Measurements from ENCODE around the gene NDE1. TPM values are rescaled to one million over a fixed set of nuclear protein-coding genes. Genes with fewer than 3 reads are reported as not detected.

NDE1 gene
- polyA plus RNA-seq, 1 donor (not counting 4 experiments of a cell fraction or from before 2014, with no cell fraction given), result 37.8 TPM

DNA sequence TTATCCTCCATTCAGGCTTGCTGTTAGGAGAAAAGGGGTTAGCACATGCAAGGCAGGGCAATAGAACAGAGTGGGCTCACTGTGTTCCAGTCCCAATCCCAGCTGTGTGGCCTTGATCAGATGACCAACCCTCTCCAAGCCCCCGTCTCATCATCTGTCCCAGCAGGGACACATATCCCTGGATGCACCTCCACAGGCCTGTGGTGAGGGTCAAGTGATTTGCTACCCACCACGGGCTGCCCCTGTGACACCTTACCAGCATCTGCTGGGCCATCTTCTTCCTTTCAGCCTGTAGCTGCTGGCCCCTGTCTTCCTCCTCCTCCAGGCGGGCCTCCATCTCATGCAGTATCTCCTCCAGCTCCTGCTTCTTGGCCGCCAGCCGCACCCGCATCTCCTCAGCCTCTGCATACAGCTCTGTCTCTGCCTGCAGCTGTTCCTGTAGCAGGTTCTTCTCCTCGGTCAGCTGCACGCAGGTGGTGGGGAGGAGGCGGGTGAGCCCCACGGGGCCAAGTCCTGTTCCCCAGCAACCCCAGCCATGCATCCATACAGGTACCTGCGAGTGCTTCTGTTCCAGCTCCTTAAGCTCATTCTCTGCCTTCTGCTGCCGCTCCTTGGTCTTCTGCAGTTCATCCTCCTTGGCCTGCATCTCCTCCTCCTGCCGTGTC is 91.3 kb downstream of the NDE1 start:
- H3K4me2 ChIP-seq (ENCODE audit: control insufficient read depth, extremely low read depth, insufficient read depth, low read depth, low read length), result no peak overlapping the region
- DNase-seq (ENCODE audit: low read depth, low spot score), result no peak
- no peaks in the 10 kb centered on the region for H3K9me1 ChIP-seq (ENCODE audit: control insufficient read depth, extremely low read depth, insufficient read depth, low read length)
- H3K79me2 ChIP-seq (ENCODE audit: control insufficient read depth, insufficient read depth, low read length), result no peaks in the 10 kb centered on the region
- dilution Hi-C loops (cut with MboI; ENCODE audit: extremely low pct_ligation_motif_present, low sequenced_read_pairs), result no loop called here
- TF ChIP-seq EZH2 (IDR thresholded peaks at IDR 0.05; ENCODE audit: low read length) (no peak), CTCF (optimal IDR thresholded peaks at IDR 0.05 in 1 of 3, IDR thresholded peaks at IDR 0.05 in 1 of 3, conservative IDR thresholded peaks at IDR 0.05 in 1 of 3; ENCODE audit: extremely low read depth in 1 of 3, insufficient read depth in 2 of 3, low read length in 3 of 3) (no peak)
- H3K4me1 ChIP-seq (ENCODE audit: control insufficient read depth, extremely low read depth, insufficient read depth, low read length), result no peaks in the 10 kb centered on the region
- no peaks in the 10 kb centered on the region for H3K36me3 ChIP-seq (ENCODE audit: control insufficient read depth in 2 of 2, extremely low read depth in 1 of 2, insufficient read depth in 2 of 2, low read length in 2 of 2)
- H3K9ac ChIP-seq (ENCODE audit: control insufficient read depth, extremely low read depth, insufficient read depth, low read length), result no peak overlapping the region
- no peak for FAIRE-seq
- H3K27ac ChIP-seq (ENCODE audit: control insufficient read depth, insufficient read depth, low read length), result no peak overlapping the region
- no peaks in the 10 kb centered on the region for H4K20me1 ChIP-seq (ENCODE audit: control insufficient read depth, extremely low read depth, insufficient read depth, low read length)
- no peak overlapping the region for H3K4me3 ChIP-seq (ENCODE audit: control insufficient read depth in 2 of 3, extremely low read depth in 1 of 3, insufficient read depth in 2 of 3, low read depth in 1 of 3, low read length in 3 of 3)
- peaks cover 3% of the 10 kb centered on the region for H3K27me3 ChIP-seq (ENCODE audit: control insufficient read depth, extremely low read depth, insufficient read depth, low read length)
- H3K9me3 ChIP-seq (ENCODE audit: control insufficient read depth, low read depth, low read length), result no peaks in the 10 kb centered on the region
- H2AFZ ChIP-seq (ENCODE audit: control insufficient read depth, low read length), result no peak overlapping the region

GRCh38 chr16:15742716-15743115 is 92.7 kb downstream of the NDE1 start:
- no peak overlapping the region for H3K4me3 ChIP-seq (ENCODE audit: control insufficient read depth in 2 of 3, extremely low read depth in 1 of 3, insufficient read depth in 2 of 3, low read depth in 1 of 3, low read length in 3 of 3)
- no peak for DNase-seq (ENCODE audit: low read depth, low spot score)
- H3K4me1 ChIP-seq (ENCODE audit: control insufficient read depth, extremely low read depth, insufficient read depth, low read length), result no peaks in the 10 kb centered on the region
- H3K9me3 ChIP-seq (ENCODE audit: control insufficient read depth, low read depth, low read length), result no peaks in the 10 kb centered on the region
- no peaks in the 10 kb centered on the region for H4K20me1 ChIP-seq (ENCODE audit: control insufficient read depth, extremely low read depth, insufficient read depth, low read length)
- no peaks in the 10 kb centered on the region for H3K36me3 ChIP-seq (ENCODE audit: control insufficient read depth in 2 of 2, extremely low read depth in 1 of 2, insufficient read depth in 2 of 2, low read length in 2 of 2)
- H3K27me3 ChIP-seq (ENCODE audit: control insufficient read depth, extremely low read depth, insufficient read depth, low read length), result peaks cover 3% of the 10 kb centered on the region
- no peak for FAIRE-seq
- H3K9me1 ChIP-seq (ENCODE audit: control insufficient read depth, extremely low read depth, insufficient read depth, low read length), result no peaks in the 10 kb centered on the region
- no peak overlapping the region for H3K27ac ChIP-seq (ENCODE audit: control insufficient read depth, insufficient read depth, low read length)
- dilution Hi-C loops (cut with MboI; ENCODE audit: extremely low pct_ligation_motif_present, low sequenced_read_pairs), result no loop called here
- no peak overlapping the region for H3K9ac ChIP-seq (ENCODE audit: control insufficient read depth, extremely low read depth, insufficient read depth, low read length)
- H3K79me2 ChIP-seq (ENCODE audit: control insufficient read depth, insufficient read depth, low read length), result no peaks in the 10 kb centered on the region
- no peak for TF ChIP-seq CTCF (optimal IDR thresholded peaks at IDR 0.05 in 1 of 3, IDR thresholded peaks at IDR 0.05 in 1 of 3, conservative IDR thresholded peaks at IDR 0.05 in 1 of 3; ENCODE audit: extremely low read depth in 1 of 3, insufficient read depth in 2 of 3, low read length in 3 of 3)
- TF ChIP-seq EZH2 (IDR thresholded peaks at IDR 0.05; ENCODE audit: low read length), result no peak
- H3K4me2 ChIP-seq (ENCODE audit: control insufficient read depth, extremely low read depth, insufficient read depth, low read depth, low read length), result no peak overlapping the region
- no peak overlapping the region for H2AFZ ChIP-seq (ENCODE audit: control insufficient read depth, low read length)

Measured in keratinocyte (primary cell).